HS-5 (cell line): ENCODE data around the gene HMCN1.
A peak's percentile ranks its signal among the peaks of the same experiment; 100 is the strongest.

Source experiments
- DNase-seq: peaks from one replicate; pipeline ENCODE4 v3.0.0-alpha.2; 2012; ENCODE audit warnings: low read depth

HMCN1 gene

GRCh38 chr1:186030453-186030852 lies 296.3 kb downstream of the HMCN1 start:
- DNase-seq, result no peak

GRCh38 chr1:186033847-186034271 lies 299.7 kb downstream of the HMCN1 start:
- peak; percentile 14 for DNase-seq

DNA sequence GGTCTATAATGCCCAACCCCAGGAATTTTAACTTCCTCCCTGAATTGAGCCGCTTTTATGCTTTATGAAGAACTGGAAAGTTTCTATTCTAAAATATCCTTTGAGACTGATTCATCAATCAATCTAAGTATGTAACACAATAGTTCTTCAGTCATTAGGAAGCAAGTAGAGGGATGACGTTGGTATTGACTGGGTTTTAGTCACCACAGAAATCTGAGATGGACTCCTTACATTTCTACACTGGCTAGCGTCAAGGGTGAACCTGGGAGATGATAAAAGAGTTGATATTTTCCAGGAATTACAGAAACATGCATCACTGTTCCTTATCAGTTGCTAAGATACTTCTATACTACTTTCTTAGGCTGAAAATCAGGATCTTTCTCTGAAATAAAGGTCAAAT lies 308.0 kb downstream of the HMCN1 start:
- DNase-seq, result no peak

DNA sequence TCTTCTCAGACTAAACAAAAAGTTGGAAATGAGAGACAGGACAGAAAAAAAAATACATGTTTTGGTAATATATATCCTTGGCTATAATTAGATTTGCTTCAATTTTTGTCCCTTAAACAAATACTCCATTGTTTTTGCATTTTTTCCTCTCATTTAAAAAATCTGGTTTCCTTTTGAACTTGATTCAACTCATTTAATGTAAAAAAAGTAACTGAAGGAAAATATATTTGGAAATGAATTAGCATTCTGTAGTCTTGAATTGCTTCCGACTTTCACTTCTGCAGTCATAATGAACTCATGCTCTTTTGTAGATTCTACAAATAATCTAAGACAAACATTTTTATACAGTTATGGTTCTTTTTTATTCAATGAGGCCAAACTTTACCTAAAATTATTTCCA lies 309.1 kb downstream of the HMCN1 start:
- DNase-seq, result no peak

DNA sequence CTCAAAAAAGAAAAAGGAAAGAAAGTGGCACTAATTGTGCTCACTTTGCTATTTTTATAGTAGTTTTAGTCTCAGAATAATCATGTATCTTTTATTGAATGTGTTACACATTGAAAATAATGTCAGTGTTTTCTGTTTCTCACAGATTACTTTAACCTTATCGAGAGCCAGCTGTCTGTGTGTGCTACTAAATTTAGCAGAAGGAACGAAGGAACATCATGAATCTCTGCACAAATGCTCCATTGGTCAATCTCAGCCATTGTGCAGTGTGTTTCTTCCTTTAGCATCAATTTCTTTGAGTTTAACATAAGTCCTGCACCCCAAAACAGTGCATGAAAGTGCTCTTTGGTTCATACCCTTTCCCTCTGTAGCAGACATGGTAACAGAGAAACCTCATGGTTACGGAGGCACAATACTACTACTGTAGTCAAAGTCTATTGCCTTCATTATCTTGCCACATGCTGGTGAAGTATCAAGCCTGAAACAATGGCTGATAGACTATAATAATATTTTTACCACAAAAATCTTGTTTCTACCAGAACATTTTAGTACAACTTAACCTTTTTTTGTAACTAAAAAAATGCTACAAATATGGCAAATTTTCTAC lies 310.0 kb downstream of the HMCN1 start:
- no peak for DNase-seq

DNA sequence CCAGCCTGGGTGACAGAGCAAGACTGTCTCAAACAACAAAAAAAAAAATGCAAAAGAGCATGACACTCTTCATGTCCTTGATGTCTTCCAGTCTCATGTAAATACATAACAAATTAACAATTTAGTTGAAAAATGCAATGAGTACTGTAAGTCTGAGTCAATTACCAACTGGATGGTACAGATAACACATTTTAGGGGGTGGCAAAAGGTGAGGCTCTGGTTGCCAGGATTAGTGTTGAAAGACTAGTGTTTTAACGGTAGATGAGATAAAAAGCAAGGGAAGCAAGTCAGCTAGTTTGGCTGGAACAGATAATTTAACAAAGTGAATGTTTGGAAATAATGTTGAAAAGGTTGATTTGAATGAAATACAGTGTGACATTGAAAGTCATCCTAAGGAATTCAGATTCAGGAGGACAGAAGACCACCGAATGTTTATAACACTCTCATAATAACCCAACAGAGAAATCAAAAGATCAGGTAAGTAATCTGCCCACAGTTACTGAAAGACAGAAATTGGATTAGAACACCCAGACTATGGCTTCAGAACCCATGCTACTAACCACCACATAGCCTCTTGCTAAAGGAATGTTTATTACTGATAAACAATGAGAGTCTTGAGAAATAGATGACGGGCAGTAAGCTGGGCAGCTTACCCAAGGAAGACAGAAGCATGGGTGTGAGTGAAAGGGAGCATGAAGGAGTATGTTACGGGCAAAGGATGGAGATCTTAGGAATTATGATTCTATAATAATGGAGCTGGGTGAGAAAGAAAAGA lies 312.4 kb downstream of the HMCN1 start:
- DNase-seq, result no peak

DNA sequence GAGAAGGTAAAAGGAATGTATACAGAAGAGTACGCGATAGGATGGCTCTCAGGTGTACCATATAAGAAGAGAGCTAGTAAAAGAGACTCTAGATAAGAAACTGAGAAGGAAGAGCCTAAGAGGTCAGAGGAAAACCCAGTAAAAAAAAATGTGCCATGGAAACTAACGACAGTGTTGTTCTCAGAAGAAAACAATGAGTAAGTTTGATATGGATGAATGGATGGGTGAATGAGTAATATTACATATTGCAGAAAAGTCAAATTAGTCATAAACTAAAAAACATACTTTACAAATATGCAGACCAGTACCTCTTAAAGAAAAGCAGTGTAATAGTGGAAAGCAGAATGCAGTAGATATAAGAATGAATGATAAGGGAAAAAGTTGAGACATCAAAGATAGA lies 316.2 kb downstream of the HMCN1 start:
- DNase-seq, result peak; percentile 24

GRCh38 chr1:186054003-186054402 lies 319.8 kb downstream of the HMCN1 start:
- no peak for DNase-seq

DNA sequence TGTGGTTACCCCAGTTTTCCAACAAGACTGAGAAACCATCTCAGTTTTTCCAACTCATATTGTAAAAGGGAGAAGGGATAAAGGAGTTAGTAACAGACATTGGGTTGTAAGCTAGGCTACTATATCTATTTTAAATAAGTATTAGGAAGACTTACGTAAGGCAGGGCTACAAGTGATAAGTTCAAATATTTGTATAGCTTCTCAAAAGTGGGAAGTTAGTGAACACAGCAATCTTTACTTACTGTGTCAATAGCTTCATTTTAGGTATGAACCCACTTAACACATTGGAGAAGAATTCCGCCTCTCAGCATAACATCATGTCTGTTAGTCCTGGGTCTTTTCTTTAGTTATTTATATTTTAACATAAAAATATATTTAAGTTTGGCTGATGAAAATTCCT lies 320.7 kb downstream of the HMCN1 start:
- no peak for DNase-seq

GRCh38 chr1:186055846-186056245 lies 321.7 kb downstream of the HMCN1 start:
- DNase-seq, result no peak

DNA sequence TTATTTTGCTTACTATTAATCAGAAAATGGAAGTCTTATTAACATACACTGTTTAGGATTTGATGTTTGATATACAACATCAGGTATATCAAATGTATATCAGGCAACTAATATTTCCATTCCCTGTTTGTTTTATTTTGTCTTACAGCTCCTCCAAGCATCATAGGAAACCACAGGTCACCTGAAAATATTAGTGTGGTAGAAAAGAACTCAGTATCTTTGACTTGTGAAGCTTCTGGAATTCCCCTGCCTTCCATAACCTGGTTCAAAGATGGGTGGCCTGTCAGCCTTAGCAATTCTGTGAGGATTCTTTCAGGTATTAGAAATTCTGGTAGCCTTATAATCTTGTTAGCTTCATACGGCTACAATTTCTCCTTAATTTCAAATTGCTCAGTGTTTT lies 322.9 kb downstream of the HMCN1 start:
- no peak for DNase-seq

- DNase-seq, result no peak
Observed at GRCh38 chr1:186059311-186059710, 325.1 kb downstream of the HMCN1 start.

GRCh38 chr1:186059752-186060151 lies 325.6 kb downstream of the HMCN1 start:
- DNase-seq, result no peak

DNA sequence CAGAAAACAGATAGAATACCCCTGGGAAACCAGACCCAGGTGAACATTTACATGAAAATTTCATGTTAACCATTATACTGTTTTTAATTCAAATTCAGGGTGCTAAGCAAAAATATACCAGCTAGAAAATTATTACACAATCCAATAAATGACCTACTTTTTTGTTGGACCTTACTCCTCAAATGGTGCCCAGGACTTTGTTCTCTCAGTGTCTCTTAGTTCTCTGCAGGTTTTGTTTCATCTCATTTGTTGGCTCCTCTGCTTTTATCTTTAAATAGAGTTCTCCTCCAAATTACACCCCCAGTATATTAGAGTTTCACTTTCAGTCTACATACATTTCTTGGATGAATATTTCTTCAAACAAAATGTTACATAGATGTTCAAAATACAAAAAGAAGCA lies 326.0 kb downstream of the HMCN1 start:
- DNase-seq, result no peak

- no peak for DNase-seq
Observed at GRCh38 chr1:186063091-186063657, 329.0 kb downstream of the HMCN1 start.

- no peak for DNase-seq
Observed at GRCh38 chr1:186066411-186066810, 332.2 kb downstream of the HMCN1 start.

DNA sequence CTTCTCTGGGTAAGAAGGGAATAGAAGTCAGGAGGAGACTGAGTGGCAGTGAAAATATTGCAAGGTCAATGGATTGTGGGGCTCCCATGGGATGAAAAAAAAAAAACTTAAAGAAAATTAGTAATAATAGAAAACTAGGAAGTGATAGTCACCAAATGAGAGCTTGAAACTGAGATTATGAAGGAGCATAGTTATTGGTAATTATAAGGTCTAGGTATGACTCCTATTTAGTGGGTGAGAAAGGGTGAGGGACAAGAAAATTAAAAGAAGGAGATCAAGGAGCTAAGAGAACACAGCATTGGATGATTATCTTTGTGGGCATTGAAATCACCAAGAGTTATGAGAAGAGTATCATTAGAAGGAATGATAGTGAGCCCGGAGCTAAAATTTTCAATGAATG lies 339.5 kb downstream of the HMCN1 start:
- no peak for DNase-seq

DNA sequence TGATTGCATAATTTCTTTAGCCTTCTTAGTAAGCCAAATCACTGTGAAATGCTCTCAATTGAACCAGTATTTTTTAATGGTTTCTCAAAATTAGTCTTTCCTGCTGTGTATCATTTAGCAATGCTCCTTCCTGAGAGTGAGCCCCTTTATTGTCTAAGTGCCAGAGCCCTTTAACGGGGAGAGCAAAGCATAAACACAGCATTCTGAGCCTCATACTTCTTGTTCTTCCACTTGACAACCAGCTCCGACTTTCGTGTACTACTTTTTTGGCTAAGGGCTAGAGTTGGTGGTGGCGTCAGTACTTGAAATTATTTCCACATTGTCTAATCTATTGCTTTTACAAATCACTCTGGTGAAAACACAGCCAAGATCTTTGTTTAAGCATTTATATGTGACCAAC lies 341.8 kb downstream of the HMCN1 start:
- DNase-seq, result no peak

DNA sequence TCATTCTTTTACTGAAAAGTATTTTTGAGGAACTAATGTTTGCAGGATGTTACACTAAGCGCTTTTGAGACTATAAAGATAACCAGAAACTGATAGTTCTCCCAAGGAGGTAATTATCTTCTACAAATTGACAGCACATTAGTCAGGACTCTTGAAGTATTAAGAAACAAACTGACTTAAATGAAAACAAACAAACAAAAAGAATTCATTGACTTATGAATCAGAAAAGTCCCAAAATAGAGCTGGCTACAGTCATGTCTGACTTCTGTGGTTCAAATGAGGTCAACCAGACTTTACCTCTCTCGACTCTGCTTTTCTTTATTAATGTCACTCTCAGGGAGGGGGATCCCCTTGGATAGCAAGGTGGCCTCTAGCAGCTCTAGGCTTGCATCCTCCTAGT lies 344.1 kb downstream of the HMCN1 start:
- DNase-seq, result no peak

DNA sequence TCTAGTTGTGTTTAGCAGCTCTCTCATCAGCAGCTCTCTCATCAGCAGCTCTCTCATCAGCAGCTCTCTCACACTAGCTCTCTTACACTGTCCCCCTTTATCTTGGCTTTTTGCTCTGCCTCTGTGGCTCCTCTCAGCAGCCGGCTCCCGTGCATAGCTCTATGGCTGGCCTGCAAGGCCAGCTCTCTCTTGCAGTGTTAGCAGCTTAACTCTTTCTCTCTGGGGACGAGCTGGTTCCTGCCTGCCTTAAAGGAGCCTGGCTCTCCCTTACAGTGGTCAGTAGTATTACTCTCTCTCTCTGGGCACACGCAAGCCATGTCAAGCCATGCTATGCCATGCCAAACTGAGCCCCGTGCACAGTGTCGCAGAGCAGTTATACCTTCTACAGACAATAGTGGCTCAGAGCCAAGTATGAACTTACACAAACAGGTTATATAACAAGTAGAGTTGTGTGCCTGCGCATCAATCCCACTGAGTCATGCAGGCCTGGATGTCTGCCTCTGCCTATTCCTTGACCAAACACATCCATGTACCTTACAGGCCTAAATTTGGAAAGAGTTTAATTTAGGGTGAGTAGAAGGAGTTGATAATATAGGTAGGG lies 345.0 kb downstream of the HMCN1 start:
- no peak for DNase-seq

DNA sequence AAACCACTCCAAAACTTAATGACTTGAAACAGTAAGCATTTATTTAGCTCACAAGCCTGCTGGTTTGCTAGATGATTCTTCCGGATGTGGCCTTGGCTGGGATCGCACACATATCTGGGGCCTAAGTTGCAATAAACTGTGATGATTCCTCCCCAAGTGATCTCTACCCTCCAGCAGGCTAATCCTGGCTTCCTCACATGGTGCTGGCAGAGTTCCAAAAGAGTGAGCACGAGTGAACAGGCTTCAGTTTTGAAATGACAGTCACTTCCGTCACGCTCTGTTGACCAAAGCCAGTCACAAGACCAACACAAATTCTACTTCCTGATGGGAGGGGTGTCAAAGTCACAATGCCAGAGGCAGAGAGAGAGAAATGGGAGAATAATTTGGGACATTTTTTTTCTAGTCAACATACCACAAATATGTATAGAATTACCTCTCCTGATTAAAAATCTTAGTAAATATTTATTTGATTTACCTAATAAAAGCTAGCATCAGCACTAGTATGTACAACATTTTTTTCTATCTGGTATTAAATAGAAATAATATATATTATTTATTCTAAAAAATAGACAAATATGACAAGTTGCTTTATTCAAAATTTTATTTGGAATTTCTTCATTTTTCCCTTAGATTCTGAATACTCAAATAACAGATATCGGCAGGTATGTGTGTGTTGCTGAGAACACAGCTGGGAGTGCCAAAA lies 348.2 kb downstream of the HMCN1 start:
- DNase-seq, result peak; percentile 50

GRCh38 chr1:186086583-186086982 lies 352.4 kb downstream of the HMCN1 start:
- no peak for DNase-seq

DNA sequence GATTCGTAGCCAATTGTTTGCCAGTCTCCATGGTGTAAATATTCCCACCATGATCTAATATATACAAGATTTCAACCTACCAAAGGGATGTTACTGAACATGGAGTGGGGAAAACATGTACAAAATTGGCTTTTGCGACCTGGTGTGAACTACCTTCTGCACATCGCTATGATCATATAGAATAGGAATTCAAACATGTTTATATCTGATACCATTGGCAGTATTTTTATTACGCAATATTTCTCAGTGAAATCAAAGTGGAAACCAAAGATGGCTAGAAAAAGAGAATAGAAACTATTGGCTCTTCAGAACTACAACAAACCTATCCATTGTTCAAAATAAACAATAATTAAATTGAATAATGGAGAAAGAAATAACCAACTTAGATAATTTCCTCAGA lies 355.7 kb downstream of the HMCN1 start:
- no peak for DNase-seq
